Measurements from ENCODE around the gene ZNF423. TPM values are rescaled to one million over a fixed set of nuclear protein-coding genes. Genes with fewer than 3 reads are reported as not detected.
A peak's percentile ranks its signal among the peaks of the same experiment; 100 is the strongest.

The ZNF423 gene
- total and polyA plus RNA-seq, 2 experiments from 2014 or later: 12.3 to 22.2 TPM

- Histone ChIP-seq H3K27me3 (no peaks in the 10 kb centered on the region), H3K9me3 (ENCODE audit: low read depth) (no peaks in the 10 kb centered on the region), H3K4me1 (ENCODE audit: low read depth) (peaks cover 39% of the 10 kb centered on the region), H3K27ac (no peak overlapping the region), H3K36me3 (no peaks in the 10 kb centered on the region), H3K4me3 (no peak overlapping the region)
- TF ChIP-seq CTCF (IDR thresholded peaks at IDR 0.05; ENCODE audit: low read depth, low read length): no peak
- no peak for DNase-seq (ENCODE audit: low read depth in 1 of 2, low spot score in 1 of 2)
Observed at GRCh38 chr16:49704586-49705155, 151.2 kb downstream of the ZNF423 start.

- no peak overlapping the region for H3K4me3 ChIP-seq
- peak overlapping the region; percentile 90 for H3K27ac ChIP-seq
- H3K4me1 ChIP-seq (ENCODE audit: low read depth): peaks cover 51% of the 10 kb centered on the region
Observed at GRCh38 chr16:49703483-49703882, 152.4 kb downstream of the ZNF423 start.

GRCh38 chr16:49701789-49702494, 154.0 kb downstream of the ZNF423 start:
- Histone ChIP-seq H3K4me1 (ENCODE audit: low read depth) (peaks cover 66% of the 10 kb centered on the region), H3K27me3 (no peaks in the 10 kb centered on the region), H3K27ac (peak overlapping the region; percentile 90), H3K36me3 (no peaks in the 10 kb centered on the region), H3K9me3 (ENCODE audit: low read depth) (no peaks in the 10 kb centered on the region), H3K4me3 (peak overlapping the region; percentile 12)
- no peak for TF ChIP-seq CTCF (IDR thresholded peaks at IDR 0.05; ENCODE audit: low read depth, low read length)
- peak; percentile 94 for DNase-seq (ENCODE audit: low read depth in 1 of 2, low spot score in 1 of 2)

More at GRCh38 chr16:49703483-49703882, 152.4 kb downstream of the ZNF423 start:
- H3K27me3 ChIP-seq: no peaks in the 10 kb centered on the region
- DNase-seq (ENCODE audit: low read depth in 1 of 2, low spot score in 1 of 2): no peak
- no peaks in the 10 kb centered on the region for H3K9me3 ChIP-seq (ENCODE audit: low read depth)
- no peaks in the 10 kb centered on the region for H3K36me3 ChIP-seq
- TF ChIP-seq CTCF (IDR thresholded peaks at IDR 0.05; ENCODE audit: low read depth, low read length): no peak

DNA sequence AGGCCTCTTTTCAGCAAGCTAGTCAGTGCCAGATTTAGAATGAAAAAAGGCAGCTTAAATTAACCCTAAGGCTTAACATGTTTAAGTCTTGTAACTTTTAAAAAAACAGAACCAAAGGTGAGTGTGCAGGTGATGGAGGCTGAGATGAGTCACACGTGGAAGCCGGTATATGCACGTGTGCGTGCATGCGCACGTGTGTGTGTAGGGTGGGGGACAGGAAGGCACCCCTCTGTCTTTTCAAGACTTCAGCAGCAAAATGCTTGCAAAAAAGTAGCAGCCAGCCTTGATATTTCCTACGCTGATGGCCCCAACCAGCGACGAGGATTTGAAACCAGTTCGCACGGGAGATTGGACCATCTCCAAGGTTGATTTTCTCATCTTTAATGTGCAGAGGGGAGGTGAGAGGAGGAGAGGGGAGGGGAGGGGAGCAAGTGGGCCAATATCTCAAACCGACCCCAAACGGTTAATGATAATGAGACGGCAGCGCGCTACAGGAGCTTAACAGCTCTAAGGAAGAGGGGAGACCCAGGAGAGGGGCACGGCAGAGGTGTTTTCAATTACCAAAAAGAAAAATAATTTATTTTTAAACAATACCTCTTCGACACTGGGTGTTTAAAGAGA, 154.7 kb downstream of the ZNF423 start:
- no peak for TF ChIP-seq CTCF (IDR thresholded peaks at IDR 0.05; ENCODE audit: low read depth, low read length)
- no peaks in the 10 kb centered on the region for H3K27me3 ChIP-seq
- no peaks in the 10 kb centered on the region for H3K9me3 ChIP-seq (ENCODE audit: low read depth)
- peak overlapping the region; percentile 7 for H3K4me3 ChIP-seq
- H3K27ac ChIP-seq: peak overlapping the region; percentile 90
- H3K36me3 ChIP-seq: no peaks in the 10 kb centered on the region
- peaks cover 74% of the 10 kb centered on the region for H3K4me1 ChIP-seq (ENCODE audit: low read depth)
- DNase-seq (ENCODE audit: low read depth in 1 of 2, low spot score in 1 of 2): peak in 1 of 2 donors; percentile 15

- H3K4me1 ChIP-seq (ENCODE audit: low read depth): peaks cover 75% of the 10 kb centered on the region
- peak overlapping the region; percentile 90 for H3K27ac ChIP-seq
- H3K27me3 ChIP-seq: no peaks in the 10 kb centered on the region
- no peak overlapping the region for H3K4me3 ChIP-seq
- TF ChIP-seq CTCF (IDR thresholded peaks at IDR 0.05; ENCODE audit: low read depth, low read length): no peak
- H3K36me3 ChIP-seq: no peaks in the 10 kb centered on the region
- DNase-seq (ENCODE audit: low read depth in 1 of 2, low spot score in 1 of 2): peak; percentile 52 to 90
- H3K9me3 ChIP-seq (ENCODE audit: low read depth): no peaks in the 10 kb centered on the region
Observed at GRCh38 chr16:49700251-49701064, 155.5 kb downstream of the ZNF423 start.
